A549 (cell line): ENCODE measurements around the gene PBX4. TPM values are rescaled to one million over a fixed set of nuclear protein-coding genes. Genes with fewer than 3 reads are reported as not detected.

ENCODE experiments used
- ATAC-seq, 2 experiments: fragments of 200-7000 bp in 1 of 2; fragments of >200 bp in 1 of 2; cut with Nextera tagmentation in 1 of 2; cut with Tn5 transposase in 1 of 2; 3 replicates each; pipeline versions ENCODE4 v1.8.0 to v1.9.1; 2018 to 2020; ENCODE audit warnings: mild to moderate bottlenecking in 1 of 2, moderate library complexity in 1 of 2
- CTCF ChIA-PET: fragments of 300-600 bp; sonication (Branson Sonifier 250); formaldehyde crosslinking; extraction: SDS; loops from one replicate; lab custom pipeline; 2021; ENCODE audit warnings: antibody characterized with exemption, inconsistent platforms; lab: Yijun Ruan, JAX
- POLR2A ChIA-PET: fragments of 350-600 bp; formaldehyde crosslinking; extraction: SDS; loops from one replicate; lab custom pipeline; 2021; ENCODE audit warnings: antibody characterized with exemption, inconsistent platforms; lab: Yijun Ruan, JAX
- DNase-seq, 2 experiments: peaks; one replicate each; pipeline versions ENCODE4 v3.0.0 to v3.0.0-alpha.2; 2011 to 2016; ENCODE audit warnings: low read depth in 1 of 2, low spot score in 1 of 2
- FAIRE-seq: peaks from 2 replicates; lab custom pipeline; 2011; peaks lifted over from hg19 to GRCh38; lab: Jason Lieb, UNC
- H3K27ac ChIP-seq, 2 experiments: fragments of >200 bp; sonication (Bioruptor Twin); formaldehyde crosslinking; 3 replicates each; pipeline ENCODE4 v1.5.1; 2016 to 2017
- H3K4me1 ChIP-seq: fragments of >200 bp; sonication (Bioruptor Twin); formaldehyde crosslinking; 3 replicates; pipeline ENCODE4 v1.6.1; 2016
- H3K4me2 ChIP-seq: fragments of >200 bp; sonication (Bioruptor Twin); formaldehyde crosslinking; 3 replicates; pipeline ENCODE4 v1.6.1; 2016
- H3K4me3 ChIP-seq: fragments of >200 bp; sonication (Bioruptor Twin); formaldehyde crosslinking; 3 replicates; pipeline ENCODE4 v1.5.1; 2016
- H3K9me3 ChIP-seq: fragments of >200 bp; sonication (Bioruptor Twin); formaldehyde crosslinking; 3 replicates; pipeline ENCODE4 v1.6.1; 2016
- BHLHE40 ChIP-seq: IDR thresholded peaks from 2 replicates; pipeline ENCODE4 v1.6.1; 2012; ENCODE audit warnings: low read depth, low read length, inconsistent platforms
- CBX2 ChIP-seq: fragments of 200-600 bp; sonication (generic); IDR thresholded peaks from 2 replicates; pipeline ENCODE4 v1.6.1; 2016; ENCODE audit warnings: low read depth, mild to moderate bottlenecking, borderline replicate concordance
- CHD2 ChIP-seq: fragments of 150-350 bp; IDR thresholded peaks from 2 replicates; pipeline ENCODE4 v1.6.1; 2014; ENCODE audit warnings: low read length; ENCODE audit not compliant: partially characterized antibody
- EHF ChIP-seq: fragments of 250-450 bp; sonication (Bioruptor Pico); IDR thresholded peaks from 2 replicates; pipeline ENCODE4 v1.5.0; 2020; ENCODE audit warnings: mild to moderate bottlenecking
- ESRRA ChIP-seq: fragments of 150-350 bp; IDR thresholded peaks from 2 replicates; pipeline ENCODE4 v1.6.1; 2014; ENCODE audit warnings: mild to moderate bottlenecking, low read length, borderline replicate concordance
- FOSB ChIP-seq: fragments of 250-450 bp; sonication (Bioruptor Pico); IDR thresholded peaks from 2 replicates; pipeline ENCODE4 v1.5.0; 2020; ENCODE audit warnings: mild to moderate bottlenecking, moderate library complexity
- HOXA7 ChIP-seq: fragments of 250-450 bp; sonication (Bioruptor Pico); IDR thresholded peaks from 2 replicates; pipeline ENCODE4 v1.5.0; 2020; ENCODE audit warnings: mild to moderate bottlenecking, moderate library complexity
- HOXB13 ChIP-seq: fragments of 250-450 bp; sonication (Bioruptor Pico); IDR thresholded peaks from 2 replicates; pipeline ENCODE4 v1.5.0; 2020; ENCODE audit warnings: low read depth, mild to moderate bottlenecking, moderate library complexity
- KDM1A ChIP-seq: fragments of 200-600 bp; sonication (generic); IDR thresholded peaks from 2 replicates; pipeline ENCODE4 v1.6.1; 2016; ENCODE audit warnings: low read depth, mild to moderate bottlenecking
- MAFK ChIP-seq: fragments of 450-650 bp; IDR thresholded peaks from 2 replicates; pipeline ENCODE4 v1.6.1; 2014; ENCODE audit not compliant: partially characterized antibody
- MAZ ChIP-seq: fragments of 150-350 bp; IDR thresholded peaks from 2 replicates; pipeline ENCODE4 v1.6.1; 2014; ENCODE audit warnings: antibody characterized with exemption, low read depth, low read length, borderline replicate concordance
- NPAS2 ChIP-seq: fragments of 250-450 bp; sonication (Bioruptor Pico); IDR thresholded peaks from 2 replicates; pipeline ENCODE4 v1.8.0; 2022; ENCODE audit warnings: mild to moderate bottlenecking, moderate library complexity, borderline replicate concordance
- POLR2A ChIP-seq: IDR thresholded peaks from 2 replicates; pipeline ENCODE4 v1.6.1; 2012; ENCODE audit warnings: mild to moderate bottlenecking, low read length
- RAD21 ChIP-seq, 2 experiments: fragments of >200 bp in 1 of 2; sonication (Bioruptor Twin) in 1 of 2; formaldehyde crosslinking in 1 of 2; IDR thresholded peaks in 1 of 2; conservative IDR thresholded peaks in 1 of 2; 2 replicates in 1 of 2; 3 replicates in 1 of 2; pipeline ENCODE4 v1.6.1; 2012 to 2018; ENCODE audit warnings: inconsistent platforms in 1 of 2
- RARB ChIP-seq: fragments of 250-450 bp; sonication (Bioruptor Pico); IDR thresholded peaks from 2 replicates; pipeline ENCODE4 v1.8.0; 2021; ENCODE audit warnings: mild to moderate bottlenecking, moderate library complexity
- RCOR1 ChIP-seq: fragments of 150-350 bp; IDR thresholded peaks from 2 replicates; pipeline ENCODE4 v1.6.1; 2014; ENCODE audit warnings: antibody characterized with exemption, low read length, low read depth
- RFX5 ChIP-seq: fragments of 450-650 bp; IDR thresholded peaks from 2 replicates; pipeline ENCODE4 v1.7.1; 2014; ENCODE audit warnings: antibody characterized with exemption, mild to moderate bottlenecking, moderate library complexity
- SMC3 ChIP-seq: fragments of >200 bp; sonication (Bioruptor Twin); formaldehyde crosslinking; IDR thresholded peaks from 3 replicates; pipeline ENCODE4 v1.6.1; 2018; ENCODE audit warnings: inconsistent platforms
- SREBF2 ChIP-seq: fragments of 450-650 bp; IDR thresholded peaks from 2 replicates; pipeline ENCODE4 v1.6.1; 2014; ENCODE audit warnings: mild to moderate bottlenecking, moderate library complexity
- TFCP2L1 ChIP-seq: fragments of 250-450 bp; sonication (Bioruptor Pico); IDR thresholded peaks from 2 replicates; pipeline ENCODE4 v1.5.0; 2021; ENCODE audit warnings: mild to moderate bottlenecking
- ZC3H11A ChIP-seq: fragments of 450-650 bp; IDR thresholded peaks from 2 replicates; pipeline ENCODE4 v1.6.1; 2014; ENCODE audit warnings: antibody characterized with exemption, mild to moderate bottlenecking
- ZFP36 ChIP-seq: fragments of 450-650 bp; IDR thresholded peaks from 2 replicates; pipeline ENCODE4 v1.6.1; 2014; ENCODE audit warnings: borderline replicate concordance; ENCODE audit not compliant: partially characterized antibody
- ZNF302 ChIP-seq: fragments of 250-450 bp; sonication (Bioruptor Pico); IDR thresholded peaks from 2 replicates; pipeline ENCODE4 v1.9.0; 2021; ENCODE audit warnings: inconsistent platforms, mild to moderate bottlenecking, moderate library complexity
- WGBS: methylation state at CpG from one replicate; pipeline ENCODE4 v1.1.6; 2017; ENCODE audit errors: missing lambda C conversion rate; 5-methylcytosine and 5-hydroxymethylcytosine counted together
- polyA plus RNA-seq, 4 experiments: library from polyadenylated mRNA; depleted of rRNA in 3 of 4; stranded (reverse); fragments of >200 nt; fragmentation: RNase III in 1 of 4; extraction: RNeasy Plus Mini Kit Qiagen cat#74134 plus additional on column Dnase treatment in 1 of 4; gene quantifications; 2 replicates in 3 of 4; 3 replicates in 1 of 4; pipeline ENCODE4 v1.2.3, GENCODE V29; 2011 to 2017
- TF ChIP-seq, protein P1 (sequence below): fragments of >200 bp; sonication (Bioruptor Twin); formaldehyde crosslinking; IDR thresholded peaks from 2 replicates; pipeline ENCODE4 v1.6.1; 2016
- TF ChIP-seq, protein P2 (sequence below): IDR thresholded peaks from 2 replicates; pipeline ENCODE4 v1.6.1; 2012
- TF ChIP-seq, protein P3 (sequence below): fragments of 200-600 bp; sonication (generic); IDR thresholded peaks from 2 replicates; pipeline ENCODE4 v1.6.1; 2016; ENCODE audit warnings: antibody characterized with exemption, mild to moderate bottlenecking, moderate library complexity
- TF ChIP-seq, protein P4 (sequence below): fragments of 250-450 bp; sonication (Bioruptor Pico); IDR thresholded peaks from 2 replicates; pipeline ENCODE4 v1.5.0; 2020; ENCODE audit warnings: low read depth, mild to moderate bottlenecking, moderate library complexity
- TF ChIP-seq, protein P5 (sequence below): fragments of 150-350 bp; IDR thresholded peaks from 2 replicates; pipeline ENCODE4 v1.6.1; 2014; ENCODE audit warnings: low read depth, mild to moderate bottlenecking, low read length

Gene PBX4
- polyA plus RNA-seq, 2 of the 4 experiments (the other 2 are of a cell fraction) = 0.70 to 0.90 TPM

DNA sequence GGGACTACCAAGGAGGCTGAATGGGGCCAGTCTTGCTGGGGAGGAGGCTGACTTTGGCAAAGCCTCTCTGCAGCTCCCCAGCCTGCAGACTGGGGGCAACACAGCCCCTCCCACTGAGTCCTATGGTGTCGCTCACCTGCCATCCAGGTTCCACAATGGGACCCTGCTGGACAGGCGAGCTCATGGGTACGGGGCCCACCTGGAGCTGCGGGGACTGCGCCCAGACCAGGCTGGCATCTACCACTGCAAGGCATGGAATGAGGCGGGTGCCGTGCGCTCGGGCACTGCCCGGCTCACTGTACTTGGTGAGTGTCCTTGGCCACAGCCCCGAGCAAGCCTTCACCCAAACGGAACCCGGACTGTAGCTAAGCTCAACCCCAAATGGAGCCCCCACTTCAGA lies 75.4 kb downstream of the PBX4 start:
- DNase-seq (no peak), FAIRE-seq (no peak), ATAC-seq (no peak)
- Histone ChIP-seq H3K27ac (no peak overlapping the region), H3K4me1 (no peaks in the 10 kb centered on the region), H3K4me3 (no peak overlapping the region), H3K4me2 (no peak overlapping the region), H3K9me3 (no peaks in the 10 kb centered on the region)
- ChIA-PET CTCF (interaction anchor here (1.0 to 2.1 kb wide), 5 partner anchors 9 to 13 kb away, joined by 3 to 10 read pairs (median 3); no protein-coding TSS in a partner anchor), POLR2A (interaction anchor here (0.6 kb wide), 1 partner anchor 35 kb away, joined by 3 read pairs; no protein-coding TSS in a partner anchor)
- WGBS = 100% methylated on average over 1 of the region's 13 CpGs
- no peak for TF ChIP-seq RCOR1
- TF ChIP-seq SREBF2 = no peak
- no peak for TF ChIP-seq CHD2
- no peak for TF ChIP-seq FOSB (CRISPR knock-in tag)
- TF ChIP-seq EHF (CRISPR knock-in tag) = no peak

DNA sequence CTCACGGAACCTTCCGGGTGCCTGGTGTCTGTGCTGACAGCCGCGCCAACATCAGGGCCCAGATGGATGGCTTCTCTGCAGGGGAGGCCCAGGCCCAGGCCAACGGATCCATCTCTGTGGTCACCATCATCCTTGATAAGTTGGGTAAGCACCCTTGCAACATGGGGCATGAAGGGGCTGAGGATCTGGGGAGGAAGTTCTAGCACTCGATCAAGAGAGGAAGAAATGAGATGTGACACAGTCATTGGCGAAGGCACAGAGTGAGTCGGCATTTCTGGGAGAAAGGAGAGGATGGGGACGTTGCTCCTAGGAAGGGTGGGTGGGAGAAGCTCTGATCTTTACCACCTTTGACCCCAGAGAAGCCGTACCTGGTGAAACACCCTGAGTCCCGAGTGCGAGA lies 76.0 kb downstream of the PBX4 start:
- DNase-seq (no peak), FAIRE-seq (no peak), ATAC-seq (no peak)
- H3K9me3 ChIP-seq = no peaks in the 10 kb centered on the region
- H3K4me1 ChIP-seq = no peaks in the 10 kb centered on the region
- 82% methylated on average over 7 of the region's 12 CpGs for WGBS
- H3K4me2 ChIP-seq = no peak overlapping the region
- no peak overlapping the region for H3K4me3 ChIP-seq
- CTCF ChIA-PET = interaction anchor here (1.0 to 1.2 kb wide), 3 partner anchors 10 to 14 kb away, joined by 3 to 5 read pairs (median 3); no protein-coding TSS in a partner anchor
- H3K27ac ChIP-seq = no peak overlapping the region
- TF ChIP-seq HOXA7 (CRISPR knock-in tag) = no peak
- no peak for TF ChIP-seq BHLHE40
- TF ChIP-seq CBX2 = no peak
- TF ChIP-seq KDM1A = no peak
- no peak for TF ChIP-seq ZNF302 (CRISPR knock-in tag)
- no peak for TF ChIP-seq FOSB (CRISPR knock-in tag)
- TF ChIP-seq MAZ = no peak
- TF ChIP-seq MAFK = no peak
- no peak for TF ChIP-seq ZC3H11A
- TF ChIP-seq, protein P1, sequence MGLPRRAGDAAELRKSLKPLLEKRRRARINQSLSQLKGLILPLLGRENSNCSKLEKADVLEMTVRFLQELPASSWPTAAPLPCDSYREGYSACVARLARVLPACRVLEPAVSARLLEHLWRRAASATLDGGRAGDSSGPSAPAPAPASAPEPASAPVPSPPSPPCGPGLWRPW = no peak
- no peak for TF ChIP-seq RARB (CRISPR knock-in tag)
- no peak for TF ChIP-seq RFX5
- no peak for TF ChIP-seq SREBF2
- no peak for TF ChIP-seq RCOR1
- TF ChIP-seq POLR2A = no peak
- POLR2A ChIA-PET = no interaction called here

DNA sequence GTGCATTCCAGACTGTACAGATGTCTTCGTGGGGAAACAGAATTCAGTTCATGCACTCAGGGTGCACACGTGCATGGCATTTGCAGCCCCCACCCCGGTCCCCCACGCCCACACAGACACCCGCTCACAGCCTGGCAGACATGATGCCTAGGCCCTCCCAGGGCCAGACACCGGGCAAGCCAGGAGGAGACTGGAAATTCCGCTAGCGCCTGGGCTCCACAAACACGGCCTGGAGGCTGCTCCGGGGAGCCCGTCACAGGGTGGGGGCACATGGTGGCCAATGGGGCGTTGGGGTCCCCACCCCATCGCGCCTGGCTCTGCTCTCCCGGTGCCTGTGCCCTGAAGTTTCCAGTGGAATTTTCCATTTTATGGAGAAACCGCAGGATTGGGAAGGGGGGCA lies 76.9 kb downstream of the PBX4 start:
- ChIA-PET POLR2A (no interaction called here), CTCF (interaction anchor here (0.6 kb wide), 1 partner anchor 9 kb away, joined by 5 read pairs; no protein-coding TSS in a partner anchor)
- Histone ChIP-seq H3K4me1 (no peaks in the 10 kb centered on the region), H3K4me2 (no peak overlapping the region), H3K27ac (no peak overlapping the region), H3K4me3 (no peak overlapping the region), H3K9me3 (no peaks in the 10 kb centered on the region)
- no peak for ATAC-seq
- no peak for FAIRE-seq
- DNase-seq = no peak
- 75% methylated on average over 9 of the region's 16 CpGs for WGBS
- TF ChIP-seq, protein P2, sequence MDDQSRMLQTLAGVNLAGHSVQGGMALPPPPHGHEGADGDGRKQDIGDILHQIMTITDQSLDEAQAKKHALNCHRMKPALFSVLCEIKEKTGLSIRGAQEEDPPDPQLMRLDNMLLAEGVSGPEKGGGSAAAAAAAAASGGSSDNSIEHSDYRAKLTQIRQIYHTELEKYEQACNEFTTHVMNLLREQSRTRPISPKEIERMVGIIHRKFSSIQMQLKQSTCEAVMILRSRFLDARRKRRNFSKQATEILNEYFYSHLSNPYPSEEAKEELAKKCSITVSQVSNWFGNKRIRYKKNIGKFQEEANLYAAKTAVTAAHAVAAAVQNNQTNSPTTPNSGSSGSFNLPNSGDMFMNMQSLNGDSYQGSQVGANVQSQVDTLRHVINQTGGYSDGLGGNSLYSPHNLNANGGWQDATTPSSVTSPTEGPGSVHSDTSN = no peak
- TF ChIP-seq, protein P3, sequence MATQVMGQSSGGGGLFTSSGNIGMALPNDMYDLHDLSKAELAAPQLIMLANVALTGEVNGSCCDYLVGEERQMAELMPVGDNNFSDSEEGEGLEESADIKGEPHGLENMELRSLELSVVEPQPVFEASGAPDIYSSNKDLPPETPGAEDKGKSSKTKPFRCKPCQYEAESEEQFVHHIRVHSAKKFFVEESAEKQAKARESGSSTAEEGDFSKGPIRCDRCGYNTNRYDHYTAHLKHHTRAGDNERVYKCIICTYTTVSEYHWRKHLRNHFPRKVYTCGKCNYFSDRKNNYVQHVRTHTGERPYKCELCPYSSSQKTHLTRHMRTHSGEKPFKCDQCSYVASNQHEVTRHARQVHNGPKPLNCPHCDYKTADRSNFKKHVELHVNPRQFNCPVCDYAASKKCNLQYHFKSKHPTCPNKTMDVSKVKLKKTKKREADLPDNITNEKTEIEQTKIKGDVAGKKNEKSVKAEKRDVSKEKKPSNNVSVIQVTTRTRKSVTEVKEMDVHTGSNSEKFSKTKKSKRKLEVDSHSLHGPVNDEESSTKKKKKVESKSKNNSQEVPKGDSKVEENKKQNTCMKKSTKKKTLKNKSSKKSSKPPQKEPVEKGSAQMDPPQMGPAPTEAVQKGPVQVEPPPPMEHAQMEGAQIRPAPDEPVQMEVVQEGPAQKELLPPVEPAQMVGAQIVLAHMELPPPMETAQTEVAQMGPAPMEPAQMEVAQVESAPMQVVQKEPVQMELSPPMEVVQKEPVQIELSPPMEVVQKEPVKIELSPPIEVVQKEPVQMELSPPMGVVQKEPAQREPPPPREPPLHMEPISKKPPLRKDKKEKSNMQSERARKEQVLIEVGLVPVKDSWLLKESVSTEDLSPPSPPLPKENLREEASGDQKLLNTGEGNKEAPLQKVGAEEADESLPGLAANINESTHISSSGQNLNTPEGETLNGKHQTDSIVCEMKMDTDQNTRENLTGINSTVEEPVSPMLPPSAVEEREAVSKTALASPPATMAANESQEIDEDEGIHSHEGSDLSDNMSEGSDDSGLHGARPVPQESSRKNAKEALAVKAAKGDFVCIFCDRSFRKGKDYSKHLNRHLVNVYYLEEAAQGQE = no peak
- no peak for TF ChIP-seq ZFP36
- TF ChIP-seq, protein P4, sequence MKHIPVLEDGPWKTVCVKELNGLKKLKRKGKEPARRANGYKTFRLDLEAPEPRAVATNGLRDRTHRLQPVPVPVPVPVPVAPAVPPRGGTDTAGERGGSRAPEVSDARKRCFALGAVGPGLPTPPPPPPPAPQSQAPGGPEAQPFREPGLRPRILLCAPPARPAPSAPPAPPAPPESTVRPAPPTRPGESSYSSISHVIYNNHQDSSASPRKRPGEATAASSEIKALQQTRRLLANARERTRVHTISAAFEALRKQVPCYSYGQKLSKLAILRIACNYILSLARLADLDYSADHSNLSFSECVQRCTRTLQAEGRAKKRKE (CRISPR knock-in tag) = no peak
- TF ChIP-seq TFCP2L1 (CRISPR knock-in tag) = no peak
- TF ChIP-seq RAD21 (conservative IDR thresholded peaks at IDR 0.05 in 1 of 2, IDR thresholded peaks at IDR 0.05 in 1 of 2) = no peak
- TF ChIP-seq, protein P1 = no peak
- TF ChIP-seq, protein P5, sequence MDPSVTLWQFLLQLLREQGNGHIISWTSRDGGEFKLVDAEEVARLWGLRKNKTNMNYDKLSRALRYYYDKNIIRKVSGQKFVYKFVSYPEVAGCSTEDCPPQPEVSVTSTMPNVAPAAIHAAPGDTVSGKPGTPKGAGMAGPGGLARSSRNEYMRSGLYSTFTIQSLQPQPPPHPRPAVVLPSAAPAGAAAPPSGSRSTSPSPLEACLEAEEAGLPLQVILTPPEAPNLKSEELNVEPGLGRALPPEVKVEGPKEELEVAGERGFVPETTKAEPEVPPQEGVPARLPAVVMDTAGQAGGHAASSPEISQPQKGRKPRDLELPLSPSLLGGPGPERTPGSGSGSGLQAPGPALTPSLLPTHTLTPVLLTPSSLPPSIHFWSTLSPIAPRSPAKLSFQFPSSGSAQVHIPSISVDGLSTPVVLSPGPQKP = no peak
- no peak for TF ChIP-seq ESRRA
- TF ChIP-seq HOXB13 (CRISPR knock-in tag) = no peak
- TF ChIP-seq MAFK = no peak
- TF ChIP-seq NPAS2 (CRISPR knock-in tag) = no peak
- no peak for TF ChIP-seq SMC3
- no peak for TF ChIP-seq POLR2A
- no peak for TF ChIP-seq RCOR1
